HG03108 (cell line): ENCODE measurements around the gene CCDC50.

Source experiments
- ATAC-seq: cut with Tn5 transposase; IDR thresholded peaks from one replicate; pipeline ENCODE4 v1.9.1; 2021; ENCODE audit warnings: moderate library complexity; ENCODE audit not compliant: unreplicated experiment

CCDC50 gene, protein sequence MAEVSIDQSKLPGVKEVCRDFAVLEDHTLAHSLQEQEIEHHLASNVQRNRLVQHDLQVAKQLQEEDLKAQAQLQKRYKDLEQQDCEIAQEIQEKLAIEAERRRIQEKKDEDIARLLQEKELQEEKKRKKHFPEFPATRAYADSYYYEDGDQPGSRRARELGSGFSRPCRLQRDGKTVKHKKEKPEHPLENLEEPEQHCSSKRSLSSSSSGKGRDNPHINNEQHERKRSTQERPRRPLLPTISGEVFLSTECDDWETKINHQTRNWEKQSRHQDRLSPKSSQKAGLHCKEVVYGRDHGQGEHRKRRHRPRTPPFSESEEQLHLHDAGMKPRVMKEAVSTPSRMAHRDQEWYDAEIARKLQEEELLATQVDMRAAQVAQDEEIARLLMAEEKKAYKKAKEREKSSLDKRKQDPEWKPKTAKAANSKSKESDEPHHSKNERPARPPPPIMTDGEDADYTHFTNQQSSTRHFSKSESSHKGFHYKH

GRCh38 chr3:191328962-191329653, at the start of gene CCDC50:
TSS of gene CCDC50 (plus strand) at chr3:191329394. CDS start at chr3:191329675, 281 bp downstream.
- ATAC-seq = peak; percentile 72

DNA sequence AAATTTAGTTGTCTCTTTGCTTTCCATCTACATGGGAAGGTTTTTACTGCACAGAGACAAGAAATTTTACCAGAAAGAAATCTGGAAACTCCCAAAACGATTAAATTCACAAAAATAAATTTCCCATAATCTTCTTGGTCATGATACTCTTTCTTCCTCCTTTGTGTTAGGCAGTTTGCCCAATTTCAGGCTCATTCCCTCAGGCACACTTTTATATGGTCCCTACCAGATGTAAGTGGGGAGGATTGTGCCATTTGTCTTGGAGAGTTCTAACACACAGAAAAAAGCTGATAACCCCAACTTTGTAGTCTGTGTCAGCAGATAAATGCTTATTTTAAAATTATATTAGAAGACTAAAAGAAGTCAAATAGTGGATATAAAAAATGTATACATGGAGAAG, 49.1 kb upstream of the CCDC50 start:
- ATAC-seq = no peak

DNA sequence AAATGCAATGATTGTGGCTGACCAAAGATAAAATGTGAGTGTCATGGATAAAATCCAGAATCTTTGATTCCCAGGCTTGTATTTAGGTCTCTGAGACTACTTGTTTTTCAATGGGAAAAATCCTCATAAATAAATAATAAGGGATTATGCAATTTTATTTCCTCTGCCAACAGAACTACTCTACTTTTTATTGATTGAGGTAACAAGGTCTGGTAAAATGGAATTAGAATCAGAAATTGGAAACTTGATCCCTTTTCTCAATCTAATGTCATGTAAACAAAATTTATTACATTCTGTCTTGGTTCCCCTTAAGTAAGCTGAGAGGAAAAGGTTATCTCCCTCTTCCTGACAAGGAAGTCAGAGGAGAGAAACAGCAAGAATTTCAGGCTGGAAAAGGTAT, 48.3 kb upstream of the CCDC50 start:
- no peak for ATAC-seq

GRCh38 chr3:191282251-191283185, 46.7 kb upstream of the CCDC50 start:
- ATAC-seq = no peak

DNA sequence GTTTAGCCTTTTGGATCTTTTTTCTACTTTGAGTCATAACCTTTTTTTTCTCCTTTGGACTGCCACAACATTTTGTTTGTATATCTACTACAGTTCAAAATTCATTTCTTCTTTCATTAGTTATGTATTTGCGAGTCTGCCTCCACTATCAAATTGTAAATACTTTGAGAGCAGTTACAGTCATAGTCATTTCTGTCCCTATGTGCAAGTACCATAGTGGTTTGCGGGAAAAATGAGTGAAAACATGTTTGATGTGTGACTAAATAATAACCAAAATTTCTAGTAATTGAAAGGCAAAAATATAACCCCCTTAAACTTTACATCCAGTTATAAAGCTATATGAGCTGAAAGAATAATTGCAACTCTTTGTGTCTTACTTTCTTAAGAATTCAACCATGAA, 45.8 kb upstream of the CCDC50 start:
- ATAC-seq = no peak

DNA sequence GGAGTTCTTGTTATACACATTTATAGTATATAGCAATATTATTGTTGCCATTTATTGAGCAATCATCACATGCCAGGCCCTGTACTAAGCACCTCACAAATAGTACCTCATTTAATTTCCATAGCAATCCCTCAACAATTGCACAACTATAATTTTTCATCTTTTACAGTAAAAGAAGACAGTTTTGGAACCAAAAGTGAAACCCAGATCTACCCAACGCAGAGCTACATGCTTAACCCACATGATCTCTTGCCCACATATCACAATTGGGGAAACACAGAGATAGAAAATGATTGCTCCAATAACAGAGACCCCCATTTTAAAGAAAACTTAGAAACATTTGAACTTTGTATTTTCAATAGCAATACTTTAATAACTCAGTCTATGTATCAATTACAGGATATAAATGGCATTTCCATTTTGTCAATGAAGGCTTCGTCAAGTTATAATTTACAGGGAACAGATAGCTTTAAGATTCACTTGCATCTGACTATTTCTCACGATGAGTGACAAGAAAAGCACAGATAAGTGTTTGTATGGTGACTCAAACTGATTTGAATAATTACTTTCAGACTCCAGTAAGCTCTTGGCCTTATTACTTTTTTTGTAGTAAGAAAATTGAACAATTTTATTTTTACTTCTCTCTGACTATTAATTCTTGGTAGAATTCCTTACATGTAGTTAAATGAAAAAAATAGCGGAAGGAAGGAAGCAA, 38.7 kb upstream of the CCDC50 start:
- ATAC-seq = peak; percentile 79

DNA sequence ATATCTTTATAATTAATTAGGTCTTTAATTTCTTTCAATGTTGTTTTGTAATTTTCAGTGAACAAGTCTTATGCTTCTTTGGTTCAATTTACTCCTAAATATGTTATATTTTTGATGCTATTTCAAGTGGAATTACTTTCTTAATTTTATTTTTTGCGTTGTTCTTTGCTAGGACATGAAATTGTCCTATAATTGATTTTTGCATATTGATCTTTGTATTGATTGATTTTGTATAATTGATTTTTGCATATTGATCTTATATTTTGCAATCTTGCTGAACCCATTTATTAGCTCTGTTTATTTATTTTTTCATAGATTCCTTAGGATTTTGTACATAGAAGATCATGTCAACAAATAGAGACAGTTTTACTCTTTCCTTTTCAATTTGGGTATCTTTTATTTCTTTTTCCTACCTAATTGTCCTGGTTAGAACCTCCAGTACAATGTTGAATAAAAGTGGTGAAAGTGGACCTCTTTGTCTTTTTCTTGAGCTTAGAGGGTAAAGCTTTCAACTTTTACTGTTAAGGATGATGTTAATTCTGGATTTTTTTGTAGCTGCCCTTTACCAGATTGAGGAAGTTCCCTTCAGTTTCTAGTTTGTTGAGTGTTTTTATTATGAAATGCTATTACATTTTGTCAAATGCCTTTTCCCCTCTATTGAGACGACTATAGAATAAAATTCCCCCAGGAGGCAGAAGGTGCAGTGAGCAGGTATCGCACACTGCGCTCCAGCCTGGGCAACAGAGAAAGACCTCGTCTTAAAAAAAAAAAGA, 36.8 kb upstream of the CCDC50 start:
- ATAC-seq = no peak

GRCh38 chr3:191294291-191294690, 34.9 kb upstream of the CCDC50 start:
- ATAC-seq = no peak

- peak; percentile 85 for ATAC-seq
Measured at GRCh38 chr3:191296041-191296541, 33.1 kb upstream of the CCDC50 start.

DNA sequence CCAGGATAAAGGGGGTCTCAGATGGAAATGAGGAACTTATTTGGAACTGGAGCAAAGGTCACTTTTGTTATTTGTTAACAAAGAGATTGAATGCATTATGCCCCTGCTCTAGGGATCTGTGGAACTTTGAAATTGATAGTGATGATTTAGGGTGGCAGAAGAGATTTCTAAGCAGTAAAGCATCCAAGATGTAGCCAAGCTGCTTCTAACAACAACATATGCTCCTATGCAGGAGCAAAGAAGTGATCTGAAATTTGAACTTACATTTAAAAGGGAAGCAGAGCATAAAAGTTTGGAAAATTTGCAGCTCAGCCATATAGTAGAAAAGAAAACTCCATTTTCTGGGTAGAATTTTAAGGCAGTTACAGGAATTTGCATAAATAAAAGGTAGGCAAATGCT, 30.3 kb upstream of the CCDC50 start:
- no peak for ATAC-seq

DNA sequence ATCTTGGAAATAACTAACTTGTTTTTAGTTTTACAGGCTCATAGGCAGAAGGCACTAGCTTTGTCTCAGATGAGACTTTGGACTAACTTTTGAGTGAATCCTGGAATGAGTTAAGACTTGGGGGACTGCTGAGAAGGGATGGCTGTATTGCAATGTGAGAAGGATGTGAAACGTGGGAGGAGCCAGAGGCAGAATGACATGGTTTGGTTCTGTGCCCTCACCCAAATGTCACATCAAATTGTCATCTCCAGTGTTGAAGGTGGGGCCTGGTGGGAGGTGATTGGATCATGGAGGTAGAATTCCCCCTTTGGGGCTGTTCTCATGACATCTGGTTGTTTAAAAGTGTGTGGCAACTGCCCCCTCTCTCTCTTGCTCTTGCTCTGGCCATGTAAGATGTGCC, 28.8 kb upstream of the CCDC50 start:
- ATAC-seq = no peak

DNA sequence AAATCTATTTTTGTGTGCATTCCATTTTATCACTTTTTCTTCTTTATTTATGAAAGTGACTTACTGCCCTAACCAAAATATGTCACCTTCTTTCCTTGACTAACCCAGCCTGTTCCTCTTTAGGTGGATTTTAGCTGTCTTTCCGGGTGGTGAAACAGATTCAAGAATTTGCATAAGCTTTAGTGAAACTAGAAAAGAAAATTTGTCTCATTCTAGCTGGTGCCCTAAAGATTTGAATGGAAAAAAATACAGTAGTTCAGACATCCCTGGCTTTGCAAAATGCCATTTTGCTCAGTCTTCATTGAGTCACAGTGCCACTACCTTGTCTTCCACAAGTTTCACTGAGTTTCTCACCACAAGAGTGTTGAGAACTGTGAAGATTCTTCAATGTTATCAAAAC, 28.2 kb upstream of the CCDC50 start:
- peak; percentile 63 for ATAC-seq

- no peak for ATAC-seq
Measured at GRCh38 chr3:191301782-191302411, 27.3 kb upstream of the CCDC50 start.

- ATAC-seq = no peak
Measured at GRCh38 chr3:191302451-191302850, 26.7 kb upstream of the CCDC50 start.

GRCh38 chr3:191303596-191303995, 25.6 kb upstream of the CCDC50 start:
- ATAC-seq = no peak

DNA sequence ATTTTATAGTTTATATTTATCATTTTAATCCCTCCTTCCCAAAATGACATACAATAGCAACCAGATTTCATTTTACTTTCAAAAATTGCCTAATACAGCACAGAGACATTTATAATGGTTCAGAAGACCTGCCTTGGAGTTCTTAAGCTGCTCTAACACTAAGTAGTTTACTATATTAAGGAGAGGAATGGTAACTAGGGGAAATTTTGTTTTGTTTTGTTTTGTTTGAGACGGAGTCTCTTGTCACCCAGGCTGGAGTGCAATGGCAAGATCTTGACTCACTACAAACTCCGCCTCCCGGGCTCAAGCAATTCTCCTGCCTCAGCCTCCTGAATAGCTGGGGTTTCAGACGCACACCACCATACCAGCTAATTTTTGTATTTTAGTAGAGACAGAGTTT, 22.8 kb upstream of the CCDC50 start:
- ATAC-seq = no peak

DNA sequence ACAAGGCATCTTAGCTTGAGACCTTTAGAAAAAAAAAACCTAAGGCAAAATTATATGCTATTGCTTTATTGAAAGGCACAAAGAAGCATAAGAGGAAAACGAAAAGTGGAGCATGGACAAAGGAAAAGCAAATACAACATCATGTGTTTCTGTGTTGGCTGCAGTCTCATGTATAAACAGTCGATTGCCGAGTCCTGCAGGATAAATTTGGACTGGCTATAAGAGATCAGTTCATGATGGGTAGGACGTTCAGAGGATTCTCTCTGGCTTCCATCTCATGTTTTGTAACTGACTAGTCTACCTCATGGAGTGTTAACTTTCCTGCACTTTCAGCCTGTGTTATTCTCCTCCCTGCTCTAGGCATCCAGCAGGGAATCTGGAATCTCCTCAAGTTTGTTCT, 21.9 kb upstream of the CCDC50 start:
- no peak for ATAC-seq

DNA sequence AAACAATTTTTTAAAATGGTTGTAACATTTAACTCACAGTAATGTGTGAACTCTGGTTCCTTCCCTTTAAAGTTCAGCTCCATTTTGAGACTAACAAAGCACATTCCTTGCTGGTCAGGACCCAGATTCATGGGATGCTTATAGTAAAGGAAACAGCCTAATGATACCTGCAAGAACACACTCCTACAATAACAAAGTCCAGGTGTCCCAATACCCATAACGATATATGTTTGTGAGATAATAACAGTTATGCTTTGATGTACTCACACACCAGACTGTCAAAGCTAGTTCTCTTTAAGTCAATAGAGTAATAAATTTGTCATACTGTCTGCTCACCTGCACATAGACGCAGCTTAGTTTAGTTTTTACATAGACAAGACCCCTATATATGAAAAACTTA, 15.9 kb upstream of the CCDC50 start:
- ATAC-seq = no peak

DNA sequence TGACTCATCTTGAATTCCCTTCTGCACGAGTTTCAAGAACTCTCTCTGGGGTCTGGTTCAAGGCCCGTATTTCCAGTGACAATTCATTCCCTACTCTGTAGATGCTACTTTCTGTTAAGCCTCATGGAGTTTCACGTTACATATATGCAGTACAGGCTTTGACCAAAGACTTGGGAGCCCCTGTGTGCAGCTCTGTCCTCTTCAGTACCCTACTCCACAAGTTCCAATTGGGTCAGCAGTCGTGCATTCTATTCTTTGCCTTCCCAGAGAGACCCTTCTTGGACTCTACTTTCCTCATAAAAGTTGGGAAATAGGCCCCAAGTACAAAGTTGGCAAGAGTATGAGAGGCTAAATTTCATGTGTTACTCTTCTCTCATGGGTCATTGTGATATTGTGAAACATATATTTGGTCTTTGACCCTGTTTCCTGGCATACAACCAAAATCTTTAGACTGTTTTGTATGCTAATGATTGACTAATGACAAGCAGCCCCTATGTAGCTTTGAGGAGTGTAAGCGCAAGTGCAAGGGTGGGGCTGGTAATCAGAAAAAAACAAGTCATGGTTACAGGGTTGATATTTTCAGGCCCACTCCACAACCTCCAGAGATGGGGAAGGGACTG, 15.0 kb upstream of the CCDC50 start:
- no peak for ATAC-seq
